Eye (tissue), 1 donor: ENCODE results near the gene ZDHHC11B.
"Not testable (repeated sequence)": the region's sequence is repeated elsewhere in the genome, so short reads cannot be mapped to it uniquely, and the experiment has no call there.

Experiments
- DNase-seq: peaks from one replicate; pipeline ENCODE4 v3.0.0-alpha.2; 2015

The ZDHHC11B gene

DNA sequence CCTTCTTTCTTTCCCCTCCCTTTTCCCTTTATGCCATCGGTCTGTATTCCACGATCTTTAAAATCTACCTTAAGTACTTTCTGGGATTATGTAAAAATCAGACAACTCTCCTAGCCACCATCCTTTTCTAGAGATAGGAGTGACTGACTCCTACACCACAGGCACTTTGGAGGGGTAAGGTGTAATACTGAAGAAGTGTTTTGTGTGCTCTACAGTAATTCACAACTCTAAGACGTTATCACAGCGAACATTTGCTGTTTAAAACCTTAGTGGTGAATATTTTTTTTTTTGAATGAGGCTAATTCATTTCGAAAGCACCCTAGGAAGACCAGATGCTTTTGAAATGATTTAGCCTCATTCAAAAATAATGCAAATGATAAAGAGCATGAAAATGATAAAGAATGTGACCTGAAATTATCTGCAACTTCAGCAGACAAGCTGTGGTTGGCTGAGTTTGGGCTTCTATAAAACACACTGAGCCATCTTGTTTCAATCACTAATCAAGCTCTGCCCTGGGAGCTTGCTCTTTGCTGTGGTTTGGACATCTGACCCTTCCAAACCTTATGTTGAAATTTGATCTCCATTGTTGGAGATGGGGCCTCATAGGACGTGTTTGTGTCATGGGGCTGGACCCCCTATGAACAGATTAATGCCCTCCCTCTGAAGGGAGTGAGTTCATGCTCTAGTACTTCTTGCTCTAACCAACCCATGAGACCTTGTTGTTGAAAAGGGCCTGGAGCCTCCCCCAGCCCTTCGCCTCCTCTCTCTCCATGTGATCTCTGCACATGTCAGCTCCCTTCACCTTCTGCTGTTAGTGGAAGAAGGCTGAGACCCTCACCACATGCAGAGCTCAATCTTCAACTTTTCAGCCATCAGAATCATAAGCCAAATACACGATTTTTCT is 70.1 kb downstream of the ZDHHC11B start:
- DNase-seq: not testable (repeated sequence)

DNA sequence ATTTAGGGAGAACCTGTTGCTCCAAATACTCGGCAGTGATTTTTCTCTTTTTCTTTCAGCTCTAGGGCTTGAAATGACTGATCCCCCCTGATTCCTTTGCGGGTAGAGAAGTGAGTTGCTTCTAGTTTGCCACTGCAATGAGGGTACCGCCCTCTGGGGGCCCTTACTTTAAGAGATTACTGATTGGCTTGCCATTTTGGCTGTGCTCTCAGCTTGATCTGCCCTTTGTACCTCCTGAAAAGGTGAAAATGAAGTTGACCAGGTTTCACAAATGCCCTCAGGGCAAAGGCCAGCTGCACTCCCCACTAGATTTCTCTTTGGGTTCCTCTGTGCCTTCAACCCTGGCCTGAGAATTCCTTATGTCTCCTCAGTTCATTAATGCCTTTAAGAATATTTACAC is 70.8 kb downstream of the ZDHHC11B start:
- not testable (repeated sequence) for DNase-seq

DNA sequence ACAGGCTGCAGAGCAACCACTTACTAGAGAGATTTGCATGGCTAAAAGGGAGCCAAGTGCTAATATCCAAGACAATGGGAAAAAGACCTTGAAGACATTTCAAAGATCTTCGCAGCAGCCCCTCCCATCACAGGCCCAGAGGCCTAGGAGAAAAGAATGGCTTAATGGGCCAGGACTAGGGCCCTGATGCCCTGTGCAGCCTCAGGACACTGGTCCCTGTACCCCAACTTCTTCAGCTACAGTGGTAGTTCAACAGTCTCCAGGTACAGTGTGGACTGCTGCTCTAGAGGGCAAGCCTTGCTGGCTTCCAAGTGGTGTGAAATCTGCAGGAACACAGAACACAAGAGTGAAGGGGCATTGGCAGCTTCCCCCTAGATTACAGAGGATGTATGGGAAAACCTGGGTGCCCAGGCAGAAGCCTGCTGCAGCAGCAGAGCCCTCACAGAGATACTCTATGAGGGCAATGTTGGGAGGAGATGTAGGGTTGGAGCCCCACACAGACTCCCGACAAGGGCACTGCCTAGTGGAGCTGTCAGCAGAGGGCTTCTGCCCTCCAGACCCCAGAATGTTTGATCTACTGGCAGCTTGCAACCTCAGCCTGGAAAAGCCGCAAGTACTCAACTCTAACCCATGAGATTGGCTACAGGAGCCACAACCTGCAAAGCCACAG is 75.5 kb downstream of the ZDHHC11B start:
- DNase-seq: not testable (repeated sequence)

DNA sequence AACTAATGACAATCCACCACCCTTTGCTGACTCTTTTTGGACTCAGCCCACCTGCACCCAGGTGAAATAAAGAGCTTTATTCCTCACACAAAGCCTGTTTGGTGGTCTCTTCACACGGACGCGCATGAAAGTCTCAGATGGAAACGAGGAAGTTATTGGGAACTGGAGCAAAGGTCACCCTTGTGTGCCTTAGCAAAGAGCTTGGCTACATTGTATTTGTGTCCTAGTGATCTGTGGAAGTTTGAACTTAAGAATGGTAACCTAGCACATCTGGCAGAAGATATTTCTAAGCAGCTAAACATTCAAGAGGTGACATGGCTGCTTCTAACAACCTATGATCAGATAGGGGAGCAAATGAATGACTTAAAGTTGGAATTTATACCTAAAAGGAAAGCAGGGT is 76.2 kb downstream of the ZDHHC11B start:
- DNase-seq: not testable (repeated sequence)

DNA sequence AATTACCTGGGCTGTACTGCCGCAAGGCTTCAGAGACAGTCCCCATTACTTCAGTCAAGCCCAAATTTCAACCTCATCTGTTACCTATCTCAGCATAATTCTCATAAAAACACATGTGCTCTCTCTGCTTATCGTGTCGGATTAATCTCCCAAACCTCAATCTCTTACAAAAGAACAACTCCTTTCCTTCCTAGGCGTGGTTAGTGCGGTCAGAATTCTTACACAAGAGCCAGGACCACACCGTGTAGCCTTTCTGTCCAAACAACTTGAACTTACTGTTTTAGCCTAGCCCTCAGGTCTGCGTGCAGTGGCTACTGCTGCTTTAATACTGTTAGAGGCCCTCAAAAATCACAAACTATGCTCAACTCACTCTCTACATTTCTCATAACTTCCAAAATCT is 78.4 kb downstream of the ZDHHC11B start:
- DNase-seq: not testable (repeated sequence)

DNA sequence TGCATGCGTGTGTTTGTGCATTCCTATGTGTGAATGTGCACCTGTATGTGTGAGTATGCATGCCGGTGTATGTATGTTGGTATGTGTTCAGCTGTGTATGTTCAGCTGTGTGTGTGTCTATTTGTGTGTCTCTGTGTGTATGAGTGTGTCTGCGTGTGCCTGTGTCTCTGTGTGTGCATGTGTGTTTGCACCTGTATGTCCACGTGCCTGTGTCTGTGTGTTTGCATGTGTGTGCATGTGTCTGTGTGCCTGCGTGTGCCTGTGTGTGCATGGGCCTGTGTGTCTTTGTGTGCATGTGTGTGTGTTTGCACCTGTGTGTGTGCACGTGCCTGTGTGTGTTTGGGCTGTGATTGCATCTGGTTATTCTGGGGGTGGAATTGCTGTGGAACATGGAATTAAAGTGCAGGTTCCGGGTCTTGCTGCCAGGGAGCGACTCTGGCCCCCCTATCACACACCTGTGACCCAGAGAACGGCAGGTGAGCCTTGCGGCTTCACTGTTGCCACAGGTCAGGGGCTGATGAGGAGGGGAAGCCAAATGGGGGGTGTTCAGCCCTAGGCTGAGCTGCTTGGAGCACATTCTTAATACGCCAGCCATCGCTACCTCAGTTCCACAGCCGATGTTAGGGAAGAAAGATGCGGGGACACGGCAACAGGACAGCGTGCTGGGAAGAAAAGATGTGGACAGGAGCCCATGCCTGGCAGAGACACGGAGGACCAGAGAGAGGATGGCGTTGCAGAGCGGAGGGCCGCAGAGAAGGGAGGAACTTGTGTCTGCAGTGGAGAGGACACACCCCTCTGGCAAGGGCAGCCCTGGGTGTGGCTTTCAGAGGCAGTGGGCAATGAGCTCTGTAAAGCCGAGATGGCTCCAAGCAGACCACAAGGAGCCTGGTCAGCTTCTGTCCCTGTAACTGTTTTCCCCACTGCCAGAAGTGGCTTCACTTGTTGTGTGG is 87.5 kb downstream of the ZDHHC11B start:
- DNase-seq: not testable (repeated sequence)

DNA sequence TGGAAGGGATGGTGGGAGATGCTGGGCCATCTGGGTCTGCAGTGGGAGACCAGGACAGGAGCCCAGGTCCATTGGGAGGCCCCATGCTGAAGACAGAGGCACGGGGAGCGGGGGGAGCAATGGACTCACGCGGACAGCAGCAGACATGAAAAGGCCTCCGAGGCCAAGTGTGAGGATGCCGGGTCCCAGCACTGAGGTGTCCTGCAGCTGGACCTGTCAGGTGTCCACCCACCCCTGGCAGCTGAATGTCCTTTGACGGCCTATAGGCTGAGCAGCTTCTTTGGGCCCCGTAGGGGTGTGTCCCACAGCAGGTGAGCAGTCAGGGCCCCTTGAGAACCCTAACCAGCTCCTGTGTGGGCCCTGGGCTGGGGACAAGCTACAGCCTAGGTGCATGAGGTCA is 88.3 kb downstream of the ZDHHC11B start:
- not testable (repeated sequence) for DNase-seq

DNA sequence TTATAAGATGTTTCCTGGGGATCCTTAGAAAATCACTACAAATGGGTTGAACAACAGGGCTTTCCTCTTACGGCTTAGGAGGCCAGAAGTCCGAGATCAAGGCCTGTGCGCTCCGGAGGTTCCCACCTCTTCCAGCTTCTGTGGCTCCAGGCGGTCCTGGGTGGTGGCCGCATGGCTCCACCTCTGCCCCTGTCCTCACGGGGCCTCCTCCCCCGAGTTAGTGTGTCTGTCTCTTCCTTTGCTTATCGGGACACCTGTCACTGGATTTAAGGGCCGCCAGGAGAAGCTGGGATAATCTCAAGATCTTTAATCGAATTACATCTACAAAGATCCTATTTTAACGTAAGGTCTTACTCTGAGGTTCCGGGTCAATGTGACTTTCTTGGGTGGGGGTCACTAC is 89.1 kb downstream of the ZDHHC11B start:
- not testable (repeated sequence) for DNase-seq

DNA sequence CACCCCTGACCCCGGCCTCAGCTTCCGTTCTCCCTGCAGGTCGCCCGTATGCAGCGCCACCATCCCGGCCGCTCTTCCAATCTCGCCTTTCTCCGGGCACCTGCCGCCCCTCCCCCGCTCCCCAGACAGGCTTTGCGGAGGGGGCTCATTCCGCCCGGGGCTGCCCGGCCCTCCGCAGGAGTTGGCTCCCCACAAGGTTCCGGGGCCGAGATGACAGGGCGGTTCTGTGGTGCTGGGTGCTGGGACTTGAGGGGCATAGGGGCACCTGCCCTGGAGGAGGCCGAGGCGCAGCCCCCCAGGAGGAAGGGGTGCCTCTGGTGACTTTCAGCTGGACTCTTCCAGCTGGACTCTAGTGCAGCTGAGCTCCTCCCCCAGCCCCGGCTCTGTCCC is 90.5 kb downstream of the ZDHHC11B start:
- DNase-seq: not testable (repeated sequence)

DNA sequence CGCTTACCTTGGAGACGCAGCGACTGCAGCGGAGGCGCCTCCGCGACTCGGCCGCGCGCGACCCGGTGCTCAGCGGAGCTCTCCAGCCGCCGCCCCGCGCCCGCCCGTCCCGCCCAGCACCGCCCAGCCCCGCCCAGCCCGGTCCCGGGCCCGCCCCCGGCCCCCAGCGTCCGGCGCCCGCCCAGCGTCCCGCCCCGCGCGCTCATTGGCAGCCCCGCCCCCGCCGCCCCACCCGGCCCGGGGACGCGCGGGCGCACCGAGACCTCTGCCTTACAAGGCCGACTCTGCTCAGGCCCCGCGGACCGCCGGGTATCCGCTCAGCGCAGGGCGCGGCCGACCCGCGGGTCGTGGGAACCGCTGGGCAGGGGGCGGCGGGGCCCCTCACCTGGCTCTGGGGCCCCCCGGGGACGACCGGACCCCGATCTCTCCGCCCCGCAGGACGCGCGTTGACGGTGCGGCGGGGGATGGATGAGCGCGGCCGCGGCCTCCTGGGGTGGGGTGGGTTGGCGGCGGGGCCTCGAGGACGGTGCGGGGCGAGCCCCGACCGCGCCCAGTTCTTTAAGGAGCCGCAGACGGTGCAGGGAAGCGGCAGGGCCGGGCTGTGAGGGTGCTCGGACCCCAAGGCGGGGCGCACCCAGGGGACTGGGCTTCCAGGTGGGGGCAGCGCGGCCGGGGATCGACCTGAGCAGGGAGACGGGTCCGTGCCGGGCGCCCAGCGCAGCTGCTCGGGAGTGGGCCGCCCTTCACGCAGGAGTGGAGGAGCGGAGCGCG is 91.1 kb downstream of the ZDHHC11B start, which contains the start of gene TPPP:
TSS of gene TPPP (minus strand) at position 82 of the 771 bp plus-strand sequence. CDS start 15,292 bp downstream, outside the sequence.
- DNase-seq: peak; percentile 91

DNA sequence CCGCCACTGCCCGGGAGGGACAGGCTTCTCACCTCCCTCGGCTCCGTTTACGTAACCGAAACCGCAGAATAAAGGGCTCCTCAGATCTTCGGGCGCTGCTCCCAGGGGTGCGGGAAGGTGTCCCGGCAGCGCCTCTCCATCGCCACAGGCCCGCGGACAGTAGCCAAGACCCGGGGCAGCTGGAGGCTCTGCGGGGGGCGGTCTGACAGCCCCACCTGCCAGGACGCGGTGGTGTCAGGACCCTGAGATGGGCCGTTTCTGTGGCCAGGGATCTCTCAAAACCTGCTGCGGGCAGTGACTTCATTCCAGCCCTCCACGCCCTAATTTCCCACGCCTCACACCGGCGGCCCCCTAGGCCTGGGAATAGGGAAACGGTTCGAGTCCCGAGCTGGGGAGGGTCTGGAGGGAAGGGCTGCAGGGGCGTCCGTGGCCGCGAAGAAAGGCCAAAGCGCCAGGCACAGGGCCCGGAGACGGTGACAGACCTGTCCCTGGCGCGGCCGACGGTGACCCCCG is 91.9 kb downstream of the ZDHHC11B start:
- DNase-seq: peak; percentile 52

DNA sequence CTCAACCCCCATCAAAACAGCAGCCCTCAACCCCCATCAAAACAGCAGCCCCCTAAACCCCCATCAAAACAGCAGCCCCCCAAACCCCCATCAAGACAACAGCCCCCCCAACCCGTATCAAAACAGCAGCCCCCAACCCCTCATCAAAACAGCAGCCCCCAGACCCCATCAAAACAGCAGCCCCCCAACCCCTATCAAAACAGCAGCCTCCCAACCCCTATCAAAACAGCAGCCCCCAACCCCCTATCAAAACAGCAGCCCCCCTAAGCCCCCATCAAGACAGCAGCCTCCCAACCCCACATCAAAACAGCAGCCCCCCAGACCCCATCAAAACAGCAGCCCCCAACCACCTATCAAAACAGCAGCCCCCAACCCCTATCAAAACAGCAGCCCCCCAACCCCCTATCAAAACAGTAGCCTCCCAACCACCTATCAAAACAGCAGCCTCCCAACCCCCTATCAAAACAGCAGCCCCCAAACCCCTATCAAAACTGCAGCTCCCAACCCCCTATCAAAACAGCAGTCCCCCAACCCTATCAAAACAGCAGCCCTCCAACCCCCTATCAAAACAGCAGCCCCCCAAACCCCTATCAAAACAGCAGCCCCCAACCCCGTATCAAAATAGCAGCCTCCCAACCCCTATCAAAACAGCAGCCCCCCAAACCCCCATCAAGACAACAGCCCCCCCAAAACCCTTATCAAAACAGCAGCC is 92.6 kb downstream of the ZDHHC11B start:
- peak; percentile 0 for DNase-seq

DNA sequence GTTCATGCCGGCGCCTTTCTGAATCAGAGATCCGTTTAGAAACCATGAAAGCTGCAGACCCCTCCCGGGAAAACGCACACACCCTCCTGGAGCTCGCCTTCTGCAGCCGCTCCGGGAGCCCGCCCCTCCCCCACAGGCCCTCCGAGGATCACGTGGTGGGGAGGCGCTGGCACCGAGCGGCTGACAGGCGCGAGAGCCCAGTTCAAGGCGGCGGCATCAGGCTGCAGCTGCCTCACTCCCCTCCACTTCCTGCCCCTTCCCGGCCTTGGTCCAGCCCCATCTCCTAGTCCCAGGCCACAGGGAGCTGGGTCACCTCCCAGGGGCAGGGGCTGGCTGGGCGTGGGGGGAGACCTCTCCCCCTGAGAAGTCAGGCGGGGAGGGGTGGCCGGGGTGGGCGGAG is 93.5 kb downstream of the ZDHHC11B start:
- DNase-seq: not testable (repeated sequence)

DNA sequence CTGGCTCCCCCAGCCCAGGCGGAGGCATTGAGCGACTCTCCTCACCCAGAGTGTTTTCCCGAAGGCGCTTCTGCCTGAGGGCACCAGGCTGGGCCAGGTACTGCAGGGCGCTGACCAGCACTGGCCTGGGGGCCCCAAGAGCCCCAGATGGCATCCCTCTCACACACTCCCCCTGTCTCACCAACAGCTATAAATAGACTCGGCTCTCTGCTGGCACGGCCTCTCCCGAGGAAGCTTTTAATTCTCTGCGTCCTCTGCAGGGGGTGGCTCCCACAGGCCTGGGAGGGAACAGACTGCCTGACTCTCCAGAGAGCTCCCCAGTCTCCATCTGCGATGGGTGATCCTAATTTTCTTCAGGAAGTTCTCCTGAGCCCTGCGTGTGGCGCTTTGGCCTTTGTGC is 94.2 kb downstream of the ZDHHC11B start:
- not testable (repeated sequence) for DNase-seq

DNA sequence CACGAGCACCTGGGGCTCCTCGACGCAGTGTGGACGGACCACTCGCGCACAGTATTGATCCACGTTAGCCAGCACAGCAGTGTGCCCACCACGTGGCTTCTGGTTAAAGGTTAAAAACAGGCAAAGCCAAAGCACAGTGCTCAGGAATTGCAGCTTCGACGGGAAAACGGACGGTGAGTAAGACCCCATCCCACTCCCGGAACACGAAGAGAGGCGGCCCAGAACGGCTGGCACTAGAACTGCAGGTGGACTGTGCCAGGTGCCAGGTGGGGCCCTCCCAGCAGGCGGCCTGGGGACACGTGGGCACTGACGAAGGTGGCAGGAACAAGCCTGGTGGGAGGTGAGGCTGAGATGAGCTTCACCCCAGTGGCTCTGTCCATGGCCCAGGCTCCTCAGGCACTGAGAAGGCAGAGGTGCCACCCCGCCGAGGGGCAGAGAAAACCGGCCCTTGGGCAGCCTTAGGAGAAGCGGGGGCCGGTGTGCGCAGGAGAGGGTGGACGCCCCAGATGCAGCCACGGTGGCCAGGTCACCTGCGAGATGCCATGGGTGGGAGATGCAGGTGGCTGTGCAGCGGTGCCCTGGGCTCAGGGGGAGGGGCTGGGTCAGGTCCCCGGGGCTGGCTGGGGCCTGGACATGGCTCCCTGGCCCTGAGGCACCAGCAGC is 96.0 kb downstream of the ZDHHC11B start:
- DNase-seq: not testable (repeated sequence)

DNA sequence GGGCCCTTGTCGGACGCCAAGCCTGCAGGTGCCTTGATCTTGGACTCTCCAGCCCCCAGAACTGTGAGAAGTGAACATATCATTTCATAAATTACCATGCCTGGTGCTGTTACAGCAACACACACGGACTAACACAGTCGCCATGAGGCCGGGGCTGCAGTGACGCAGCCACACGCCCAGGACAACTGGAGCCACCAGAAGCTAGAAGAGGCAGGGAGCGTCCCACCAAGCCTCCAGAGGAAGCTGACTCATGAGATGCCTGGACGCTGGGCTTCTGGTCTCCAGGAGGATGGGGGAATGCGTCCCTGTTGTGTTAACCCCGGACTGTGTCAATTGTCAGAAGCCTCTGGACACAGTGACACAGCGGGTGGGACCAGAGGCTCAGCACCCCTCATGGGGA is 97.6 kb downstream of the ZDHHC11B start:
- not testable (repeated sequence) for DNase-seq

DNA sequence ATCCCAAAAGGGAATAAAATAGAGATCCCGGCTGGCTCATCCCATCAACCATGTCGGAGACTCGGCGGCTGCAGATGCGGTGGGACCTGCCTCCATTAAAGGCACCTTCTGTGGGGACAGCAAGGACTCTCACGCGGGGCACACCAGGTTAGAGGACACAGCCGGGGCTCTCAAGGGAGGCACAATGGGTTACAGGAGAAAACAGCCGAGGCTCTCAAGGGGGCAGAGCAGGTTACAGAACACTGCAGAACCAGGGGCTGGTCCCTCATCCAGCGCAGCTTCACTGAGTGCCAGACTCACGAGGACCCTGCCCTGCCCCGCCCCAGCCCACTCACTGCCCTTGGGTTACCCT is 98.4 kb downstream of the ZDHHC11B start:
- DNase-seq: not testable (repeated sequence)

DNA sequence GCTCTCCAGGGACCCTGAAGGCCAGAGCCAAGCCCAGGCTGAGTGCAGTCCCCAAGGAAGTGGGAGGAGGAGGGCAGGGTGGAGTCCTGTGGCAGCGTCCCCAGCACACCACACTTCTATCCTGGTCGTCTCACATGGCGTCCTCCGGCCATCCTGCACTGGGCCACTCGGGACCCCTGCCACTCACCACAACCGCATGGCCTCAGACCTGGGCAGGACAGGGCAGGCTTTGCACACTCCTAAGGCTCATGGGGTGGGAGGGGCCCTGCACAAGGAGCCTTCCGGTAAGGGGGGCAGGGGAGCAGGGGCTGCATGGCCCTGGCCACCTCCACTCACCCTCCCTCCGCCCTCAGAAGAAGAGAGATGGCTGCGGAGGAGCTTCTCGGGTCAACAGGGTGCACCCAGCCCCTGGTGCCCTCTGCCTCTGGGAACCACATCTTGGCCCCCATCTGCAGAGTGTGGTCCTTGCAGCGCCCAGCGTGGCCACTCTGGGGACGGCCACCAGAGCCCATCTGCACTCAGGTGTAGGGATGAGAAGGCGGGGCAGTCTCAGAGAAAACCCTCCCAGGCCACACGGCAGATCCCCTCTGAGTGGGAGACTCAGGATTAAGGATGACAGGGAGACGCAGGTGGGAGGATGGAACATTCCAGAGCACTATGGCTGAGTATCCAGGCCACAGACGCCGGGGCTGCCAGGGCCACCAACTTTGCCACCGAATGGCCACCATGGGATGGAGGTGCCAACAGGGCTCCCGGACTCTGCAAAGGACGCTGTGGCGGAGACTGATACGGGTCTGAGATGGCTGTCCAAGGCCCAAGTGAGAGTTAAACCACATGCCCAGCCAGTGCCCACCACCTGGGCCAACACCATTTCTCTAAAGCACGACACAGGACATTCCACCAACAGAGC is 99.0 kb downstream of the ZDHHC11B start:
- DNase-seq: no peak

DNA sequence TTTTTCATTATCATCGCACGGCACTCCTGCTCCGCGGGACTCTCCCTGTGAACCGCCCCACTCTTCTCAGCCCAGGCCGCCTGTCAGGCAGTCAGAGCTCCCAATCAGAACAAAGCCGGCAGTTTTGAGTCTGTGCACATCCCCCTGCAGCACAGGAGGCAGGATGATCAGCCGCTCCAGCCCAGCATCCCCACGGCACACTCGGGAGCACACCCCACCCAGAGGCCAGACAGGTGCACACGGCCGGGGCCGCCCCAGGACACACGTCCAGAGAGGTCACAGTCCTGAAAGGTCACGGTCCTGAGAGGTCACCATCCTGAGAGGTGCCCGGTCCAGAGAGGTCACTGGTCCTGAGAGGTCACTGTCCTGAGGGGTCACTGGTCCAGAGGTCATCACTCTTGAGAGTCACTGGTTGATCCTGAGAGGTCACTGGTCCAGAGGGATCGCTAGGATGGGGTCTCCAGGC is 99.7 kb downstream of the ZDHHC11B start:
- DNase-seq: no peak
